ENCODE results near the gene RAB33A. TPM values are rescaled to one million over a fixed set of nuclear protein-coding genes. Genes with fewer than 3 reads are reported as not detected.
A peak's percentile ranks its signal among the peaks of the same experiment; 100 is the strongest.

Gene RAB33A
- total and polyA plus RNA-seq, 9 of the 15 experiments (the other 6 are each of a cell fraction or from before 2014, with no cell fraction given): 0.04 to 0.20 (median 0.06) TPM; not detected in 4

DNA sequence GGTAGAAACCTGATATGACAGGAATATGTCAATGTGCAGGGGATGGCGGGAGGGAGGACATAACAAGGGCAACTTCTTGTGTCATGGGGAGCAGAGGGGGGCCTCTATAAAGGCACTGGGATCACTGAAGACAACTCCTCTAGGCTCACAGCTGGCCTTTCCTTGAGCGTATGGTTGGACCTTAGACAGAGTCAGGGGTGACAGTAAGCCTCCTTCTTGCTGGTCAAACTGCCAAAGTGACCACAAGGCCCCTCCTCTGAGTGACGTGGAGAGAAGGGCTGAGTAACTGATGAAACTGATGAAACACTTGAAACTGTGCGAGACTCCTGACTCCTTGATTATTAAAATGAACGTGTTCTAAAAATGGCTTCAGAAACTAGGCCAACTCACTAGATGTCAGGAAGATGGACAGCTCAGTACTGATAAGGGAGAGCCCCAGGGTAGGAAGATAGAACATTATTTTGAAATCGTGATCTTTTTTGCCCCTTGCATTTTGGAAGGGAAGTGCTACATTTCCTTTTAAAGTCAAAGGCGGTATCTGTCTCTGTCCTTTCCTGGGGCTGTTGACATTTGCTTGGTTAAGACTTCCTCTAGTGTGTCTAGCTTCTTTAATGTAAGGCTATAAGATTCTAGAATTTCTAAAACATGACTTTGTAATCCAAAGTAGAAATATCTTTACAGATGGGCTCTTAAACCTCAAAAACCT, 1.6 kb downstream of the RAB33A start (continued):
- TF ChIP-seq ETV6 (IDR thresholded peaks at IDR 0.05; ENCODE audit: borderline replicate concordance in 1 of 2, low read depth in 2 of 2, low read length in 1 of 2) (peak in 1 of 2 experiments; percentile 47; a peak in 1 of 4 replicates), ETV6 (CRISPR knock-in tag; IDR thresholded peaks at IDR 0.05; ENCODE audit: borderline replicate concordance) (no peak), TBL1XR1 (IDR thresholded peaks at IDR 0.05; ENCODE audit: low read length in 2 of 2) (peak in 1 of 2 experiments; percentile 39; a peak in 1 of 4 replicates), ZBTB11 (CRISPR knock-in tag; IDR thresholded peaks at IDR 0.05) (no peak), JUN (IDR thresholded peaks at IDR 0.05; ENCODE audit: borderline replicate concordance, low read depth, low read length) (no peak), JUN (CRISPR knock-in tag; IDR thresholded peaks at IDR 0.05; ENCODE audit: borderline replicate concordance) (no peak), RFX5 (IDR thresholded peaks at IDR 0.05; ENCODE audit: low read depth, low read length) (no peak), MITF (IDR thresholded peaks at IDR 0.05) (0 out of 2 replicates have a peak, but pooled peaks have one; percentile 15), TAF7 (tag; IDR thresholded peaks at IDR 0.05) (peak; percentile 46; the same call in 1 of the 2 replicates), DPF2 (IDR thresholded peaks at IDR 0.05) (peak; percentile 73; the same call in 1 of the 2 replicates), MEF2D (tag; conservative IDR thresholded peaks at IDR 0.05; ENCODE audit: low read depth) (peak; percentile 96), PRPF4 (IDR thresholded peaks at IDR 0.05; ENCODE audit: insufficient read depth, low read depth, low read length, poor library complexity, severe bottlenecking) (no peak), ASH1L (IDR thresholded peaks at IDR 0.05; ENCODE audit: borderline replicate concordance, low read depth, partially characterized antibody) (no peak)
- TF ChIP-seq, protein P1, sequence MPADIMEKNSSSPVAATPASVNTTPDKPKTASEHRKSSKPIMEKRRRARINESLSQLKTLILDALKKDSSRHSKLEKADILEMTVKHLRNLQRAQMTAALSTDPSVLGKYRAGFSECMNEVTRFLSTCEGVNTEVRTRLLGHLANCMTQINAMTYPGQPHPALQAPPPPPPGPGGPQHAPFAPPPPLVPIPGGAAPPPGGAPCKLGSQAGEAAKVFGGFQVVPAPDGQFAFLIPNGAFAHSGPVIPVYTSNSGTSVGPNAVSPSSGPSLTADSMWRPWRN (IDR thresholded peaks at IDR 0.05; ENCODE audit: low read depth): 0 out of 2 replicates have a peak, but pooled peaks have one; percentile 25
- TF ChIP-seq, protein P2, sequence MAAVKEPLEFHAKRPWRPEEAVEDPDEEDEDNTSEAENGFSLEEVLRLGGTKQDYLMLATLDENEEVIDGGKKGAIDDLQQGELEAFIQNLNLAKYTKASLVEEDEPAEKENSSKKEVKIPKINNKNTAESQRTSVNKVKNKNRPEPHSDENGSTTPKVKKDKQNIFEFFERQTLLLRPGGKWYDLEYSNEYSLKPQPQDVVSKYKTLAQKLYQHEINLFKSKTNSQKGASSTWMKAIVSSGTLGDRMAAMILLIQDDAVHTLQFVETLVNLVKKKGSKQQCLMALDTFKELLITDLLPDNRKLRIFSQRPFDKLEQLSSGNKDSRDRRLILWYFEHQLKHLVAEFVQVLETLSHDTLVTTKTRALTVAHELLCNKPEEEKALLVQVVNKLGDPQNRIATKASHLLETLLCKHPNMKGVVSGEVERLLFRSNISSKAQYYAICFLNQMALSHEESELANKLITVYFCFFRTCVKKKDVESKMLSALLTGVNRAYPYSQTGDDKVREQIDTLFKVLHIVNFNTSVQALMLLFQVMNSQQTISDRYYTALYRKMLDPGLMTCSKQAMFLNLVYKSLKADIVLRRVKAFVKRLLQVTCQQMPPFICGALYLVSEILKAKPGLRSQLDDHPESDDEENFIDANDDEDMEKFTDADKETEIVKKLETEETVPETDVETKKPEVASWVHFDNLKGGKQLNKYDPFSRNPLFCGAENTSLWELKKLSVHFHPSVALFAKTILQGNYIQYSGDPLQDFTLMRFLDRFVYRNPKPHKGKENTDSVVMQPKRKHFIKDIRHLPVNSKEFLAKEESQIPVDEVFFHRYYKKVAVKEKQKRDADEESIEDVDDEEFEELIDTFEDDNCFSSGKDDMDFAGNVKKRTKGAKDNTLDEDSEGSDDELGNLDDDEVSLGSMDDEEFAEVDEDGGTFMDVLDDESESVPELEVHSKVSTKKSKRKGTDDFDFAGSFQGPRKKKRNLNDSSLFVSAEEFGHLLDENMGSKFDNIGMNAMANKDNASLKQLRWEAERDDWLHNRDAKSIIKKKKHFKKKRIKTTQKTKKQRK (IDR thresholded peaks at IDR 0.05; ENCODE audit: borderline replicate concordance, low read depth, low read length): no peak

Measured in K562 (cell line).